ENCODE data around the gene PLD4. TPM values are rescaled to one million over a fixed set of nuclear protein-coding genes. Genes with fewer than 3 reads are reported as not detected.

Gene PLD4
- total RNA-seq, 1 donor, result 0.09 TPM

DNA sequence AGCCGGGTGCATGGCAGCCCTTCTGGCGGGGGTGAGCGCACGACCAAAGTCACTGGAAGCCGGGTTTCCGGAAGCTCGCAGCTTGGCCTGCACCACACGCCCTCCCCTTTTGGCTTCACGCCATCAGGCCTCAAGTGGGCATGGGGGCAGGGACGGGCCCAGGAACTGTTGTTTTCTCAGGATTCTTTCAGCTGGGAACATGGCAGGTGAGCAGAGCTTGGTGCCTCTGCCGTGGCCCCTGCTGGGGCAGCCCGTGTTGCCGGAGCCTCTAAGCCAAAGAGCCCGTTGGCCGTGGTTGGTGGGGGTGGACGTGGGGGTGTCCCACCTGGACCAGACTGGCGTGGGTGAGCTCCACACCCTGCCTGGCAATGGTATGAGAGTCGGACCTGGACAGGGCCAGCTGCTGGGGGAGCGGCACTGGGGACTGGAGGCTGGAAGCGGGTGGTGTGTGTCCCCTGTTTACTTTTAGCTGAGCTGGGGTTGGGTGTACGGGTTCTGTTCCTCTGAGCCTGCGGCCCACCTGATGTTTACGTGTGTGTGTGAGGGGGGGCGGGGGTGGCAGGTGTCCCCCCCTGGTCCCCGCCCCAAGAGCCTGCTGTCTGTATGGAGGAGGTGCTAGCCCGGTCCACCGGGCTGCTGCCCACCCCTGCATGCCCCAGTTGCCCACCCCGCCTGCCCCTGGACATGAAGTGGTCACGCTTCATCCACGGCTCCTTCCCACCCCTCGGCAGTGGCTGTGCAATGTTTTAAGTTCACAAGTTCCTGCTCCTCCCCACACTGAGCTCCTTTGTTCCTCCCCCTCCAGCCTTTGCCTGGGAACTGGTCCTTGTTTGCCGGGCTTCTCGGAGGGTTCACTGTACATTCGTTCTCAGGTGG is 28.7 kb upstream of the PLD4 start:
- TF ChIP-seq, protein P1, sequence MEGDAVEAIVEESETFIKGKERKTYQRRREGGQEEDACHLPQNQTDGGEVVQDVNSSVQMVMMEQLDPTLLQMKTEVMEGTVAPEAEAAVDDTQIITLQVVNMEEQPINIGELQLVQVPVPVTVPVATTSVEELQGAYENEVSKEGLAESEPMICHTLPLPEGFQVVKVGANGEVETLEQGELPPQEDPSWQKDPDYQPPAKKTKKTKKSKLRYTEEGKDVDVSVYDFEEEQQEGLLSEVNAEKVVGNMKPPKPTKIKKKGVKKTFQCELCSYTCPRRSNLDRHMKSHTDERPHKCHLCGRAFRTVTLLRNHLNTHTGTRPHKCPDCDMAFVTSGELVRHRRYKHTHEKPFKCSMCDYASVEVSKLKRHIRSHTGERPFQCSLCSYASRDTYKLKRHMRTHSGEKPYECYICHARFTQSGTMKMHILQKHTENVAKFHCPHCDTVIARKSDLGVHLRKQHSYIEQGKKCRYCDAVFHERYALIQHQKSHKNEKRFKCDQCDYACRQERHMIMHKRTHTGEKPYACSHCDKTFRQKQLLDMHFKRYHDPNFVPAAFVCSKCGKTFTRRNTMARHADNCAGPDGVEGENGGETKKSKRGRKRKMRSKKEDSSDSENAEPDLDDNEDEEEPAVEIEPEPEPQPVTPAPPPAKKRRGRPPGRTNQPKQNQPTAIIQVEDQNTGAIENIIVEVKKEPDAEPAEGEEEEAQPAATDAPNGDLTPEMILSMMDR (IDR thresholded peaks at IDR 0.05; ENCODE audit: insufficient read depth, low read length), result no peak
- H3K4me3 ChIP-seq (ENCODE audit: low read depth, low read length), result no peak overlapping the region
- DNase-seq (ENCODE audit: low read depth), result no peak

DNA sequence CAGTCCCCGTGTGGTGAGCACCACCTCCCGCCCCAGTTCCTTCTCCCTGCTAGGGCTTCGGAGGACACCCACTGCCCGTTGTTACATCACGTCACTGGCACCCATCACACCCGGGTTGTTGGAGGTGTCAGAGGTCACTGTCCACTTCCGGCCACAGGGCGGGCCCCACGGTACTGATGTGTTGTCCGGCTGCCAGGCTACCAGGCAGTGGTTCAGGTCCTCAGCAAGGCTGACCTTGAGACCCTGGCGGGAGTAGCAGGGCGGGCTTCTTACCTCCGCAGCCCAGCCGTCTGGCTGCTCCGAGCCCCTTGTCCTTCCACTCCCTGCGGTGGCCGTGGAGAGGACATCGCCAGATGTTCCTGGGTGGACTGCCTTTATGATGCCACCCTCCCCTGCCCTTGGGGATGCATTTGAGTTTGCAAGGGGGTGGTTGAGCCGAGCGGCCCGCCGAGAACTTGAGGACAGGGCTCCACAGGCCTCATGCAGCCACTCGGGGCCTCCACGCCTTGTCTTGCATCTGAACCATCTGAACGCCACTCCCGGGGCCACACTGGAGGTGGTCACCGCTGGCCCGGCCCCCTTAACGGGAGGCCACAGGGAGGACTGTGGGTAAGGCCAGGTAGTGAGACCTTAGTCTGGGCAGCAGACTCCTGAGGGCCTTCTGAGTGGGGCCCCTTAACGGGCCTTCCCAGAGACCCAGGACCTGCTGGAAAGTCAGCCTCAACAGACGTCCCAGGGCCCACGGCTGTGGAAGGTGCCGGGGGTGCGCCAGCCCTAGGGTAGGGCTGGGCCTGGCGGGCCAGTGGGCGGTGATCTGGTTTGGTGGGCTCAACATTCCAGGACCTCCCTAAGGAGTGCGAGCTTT is 27.1 kb upstream of the PLD4 start:
- TF ChIP-seq, protein P1 (IDR thresholded peaks at IDR 0.05; ENCODE audit: insufficient read depth, low read length), result no peak
- no peak overlapping the region for H3K4me3 ChIP-seq (ENCODE audit: low read depth, low read length)
- no peak for DNase-seq (ENCODE audit: low read depth)

DNA sequence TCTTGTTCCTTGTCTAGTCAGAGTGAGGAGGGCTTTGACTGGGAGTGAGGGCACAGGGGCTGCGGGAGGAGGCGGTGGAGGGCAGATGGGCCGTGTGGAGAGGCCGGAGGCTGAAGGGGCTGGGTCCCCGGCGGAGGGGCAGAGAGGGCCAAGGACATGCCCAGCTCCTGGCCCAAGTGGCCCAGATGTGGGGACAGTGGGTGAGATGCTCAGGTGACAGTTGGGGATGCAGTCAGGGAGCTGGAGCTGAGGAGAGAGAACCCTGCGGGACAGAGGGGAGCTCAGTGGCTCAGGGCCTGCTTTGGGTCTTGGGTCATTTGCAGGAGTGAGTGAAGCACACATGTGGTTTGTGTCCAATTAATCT is 26.5 kb upstream of the PLD4 start:
- no peak for DNase-seq (ENCODE audit: low read depth)
- H3K4me3 ChIP-seq (ENCODE audit: low read depth, low read length), result no peak overlapping the region
- TF ChIP-seq, protein P1 (IDR thresholded peaks at IDR 0.05; ENCODE audit: insufficient read depth, low read length), result no peak

GRCh38 chr14:104898870-104899510 is 25.7 kb upstream of the PLD4 start:
- DNase-seq (ENCODE audit: low read depth), result peak; percentile 45
- no peak overlapping the region for H3K4me3 ChIP-seq (ENCODE audit: low read depth, low read length)
- TF ChIP-seq, protein P1 (IDR thresholded peaks at IDR 0.05; ENCODE audit: insufficient read depth, low read length), result no peak

GRCh38 chr14:104899781-104900180 is 24.9 kb upstream of the PLD4 start:
- TF ChIP-seq, protein P1 (IDR thresholded peaks at IDR 0.05; ENCODE audit: insufficient read depth, low read length), result no peak

DNA sequence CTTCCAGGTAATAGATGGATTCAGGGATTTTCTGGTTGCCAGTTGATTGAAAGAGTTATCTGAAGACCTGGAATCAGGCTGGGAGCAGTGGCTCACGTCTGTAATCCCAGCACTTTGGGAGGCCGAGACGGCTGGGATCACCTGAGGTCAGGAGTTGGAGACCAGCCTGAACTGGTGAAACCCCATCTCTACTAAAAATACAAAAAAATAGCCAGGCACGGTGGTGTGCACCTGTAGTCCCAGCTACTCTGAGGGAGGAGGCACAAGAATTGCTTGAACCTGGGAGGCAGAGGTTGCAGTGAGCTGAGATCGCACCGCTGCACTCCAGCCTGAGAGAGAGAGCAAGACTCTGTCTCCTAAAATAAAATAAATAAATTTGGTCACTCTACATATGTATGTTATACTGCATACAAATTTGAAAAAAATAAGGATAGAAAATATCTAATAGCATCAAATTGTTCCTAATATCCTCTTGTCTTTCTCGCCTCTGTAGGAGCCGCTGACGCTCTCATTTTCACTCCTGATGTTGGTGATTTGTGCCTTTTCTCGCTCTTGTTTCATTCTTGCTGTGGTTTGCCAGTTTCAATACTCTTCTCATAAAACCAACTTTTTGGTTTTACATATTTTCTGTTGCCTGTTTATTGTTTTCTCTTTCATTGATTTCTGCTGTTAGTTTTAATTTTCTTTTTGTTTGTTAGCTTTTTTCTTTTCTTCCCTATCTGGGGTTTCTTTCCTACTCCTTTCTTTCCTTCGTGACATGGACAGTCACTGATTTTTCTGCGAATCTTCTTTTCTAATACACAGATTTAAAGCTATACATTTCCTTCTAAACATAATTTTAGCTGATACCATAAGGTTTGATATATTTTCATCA is 23.8 kb upstream of the PLD4 start:
- no peak for DNase-seq (ENCODE audit: low read depth)
- TF ChIP-seq, protein P1 (IDR thresholded peaks at IDR 0.05; ENCODE audit: insufficient read depth, low read length), result no peak
- no peak overlapping the region for H3K4me3 ChIP-seq (ENCODE audit: low read depth, low read length)

More at GRCh38 chr14:104899781-104900180, 24.9 kb upstream of the PLD4 start:
- H3K4me3 ChIP-seq (ENCODE audit: low read depth, low read length), result no peak overlapping the region
- no peak for DNase-seq (ENCODE audit: low read depth)

Data from fibroblast of the aortic adventitia (primary cell).